Glutamatergic neuron (in vitro differentiated cells): Measurements from ENCODE around the gene UHRF2. TPM values are rescaled to one million over a fixed set of nuclear protein-coding genes. Genes with fewer than 3 reads are reported as not detected.

Experiments
- DNase-seq: peaks from one replicate; pipeline ENCODE4 v3.0.0; 2022
- H3K27ac Mint-ChIP-seq: one replicate; pipeline ENCODE4 v1.8.0; 2020; ENCODE audit warnings: mild to moderate bottlenecking, mixed read lengths, inconsistent platforms; ENCODE audit not compliant: unreplicated experiment
- H3K27me3 Mint-ChIP-seq: one replicate; pipeline ENCODE4 v1.8.0; 2020; ENCODE audit warnings: mild to moderate bottlenecking, moderate library complexity, mixed read lengths, inconsistent platforms; ENCODE audit not compliant: unreplicated experiment
- H3K36me3 Mint-ChIP-seq: one replicate; pipeline ENCODE4 v1.8.0; 2020; ENCODE audit warnings: mild to moderate bottlenecking, mixed read lengths, inconsistent platforms; ENCODE audit not compliant: unreplicated experiment
- H3K4me1 Mint-ChIP-seq: one replicate; pipeline ENCODE4 v1.8.0; 2020; ENCODE audit warnings: mild to moderate bottlenecking, low read depth, mixed read lengths, inconsistent platforms; ENCODE audit not compliant: unreplicated experiment
- H3K4me3 Mint-ChIP-seq: one replicate; pipeline ENCODE4 v1.8.0; 2020; ENCODE audit warnings: mild to moderate bottlenecking, mixed read lengths, inconsistent platforms; ENCODE audit not compliant: unreplicated experiment
- H3K9me3 Mint-ChIP-seq: one replicate; pipeline ENCODE4 v1.8.0; 2020; ENCODE audit warnings: mild to moderate bottlenecking, moderate library complexity, mixed read lengths, inconsistent platforms; ENCODE audit not compliant: unreplicated experiment
- total RNA-seq: library from RNA; stranded (reverse); fragmentation: NEBNext Ultra II Directional; extraction: Animal tissue kit (Norgen Biotek cat#: 25700); gene quantifications from one replicate; pipeline ENCODE4 v1.2.1, GENCODE V29; 2021; ENCODE audit not compliant: unreplicated experiment
- TF ChIP-seq, protein P1 (sequence below): fragments of 200-600 bp; sonication (generic); IDR thresholded peaks from one replicate; pipeline ENCODE4 v1.5.0; 2021; ENCODE audit not compliant: partially characterized antibody, unreplicated experiment

UHRF2 gene
- total RNA-seq, 1 donor from 2014 or later: 54.2 TPM

DNA sequence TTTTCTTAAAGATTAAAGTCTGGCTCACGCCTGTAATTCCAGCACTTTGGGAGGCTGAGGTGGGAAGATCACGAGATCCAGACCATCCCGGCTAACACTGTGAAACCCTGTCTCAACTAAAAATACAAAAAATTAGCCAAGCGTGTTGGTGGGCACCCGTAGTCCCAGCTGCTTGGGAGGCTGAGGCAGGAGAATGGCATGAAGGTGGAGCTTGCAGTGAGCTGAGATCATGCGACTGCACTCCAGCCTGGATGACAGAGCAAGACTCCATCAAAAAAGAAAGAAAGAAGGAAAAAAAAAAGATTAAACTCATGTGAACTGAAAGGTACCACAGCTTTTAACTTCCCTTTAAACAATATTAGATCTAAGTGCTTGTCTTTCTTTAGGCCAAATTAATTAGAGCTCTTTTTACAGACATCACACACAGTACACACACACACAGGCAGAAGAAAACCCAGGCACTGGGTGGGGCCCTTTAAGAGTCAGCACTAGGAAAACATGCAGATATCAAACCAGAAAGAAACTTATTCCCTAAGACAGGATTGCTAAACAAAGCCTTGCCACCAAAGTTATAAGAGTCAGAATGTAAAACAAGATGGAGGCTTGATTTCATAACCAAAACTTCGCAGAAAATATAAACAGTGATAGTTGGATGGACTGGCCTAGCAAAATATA is 29.3 kb upstream of the UHRF2 start:
- no peaks in the 10 kb centered on the region for H3K36me3 Mint-ChIP-seq
- H3K4me1 Mint-ChIP-seq: no peaks in the 10 kb centered on the region
- DNase-seq: no peak
- no peaks in the 10 kb centered on the region for H3K9me3 Mint-ChIP-seq
- H3K4me3 Mint-ChIP-seq: no peak overlapping the region
- TF ChIP-seq, protein P1, sequence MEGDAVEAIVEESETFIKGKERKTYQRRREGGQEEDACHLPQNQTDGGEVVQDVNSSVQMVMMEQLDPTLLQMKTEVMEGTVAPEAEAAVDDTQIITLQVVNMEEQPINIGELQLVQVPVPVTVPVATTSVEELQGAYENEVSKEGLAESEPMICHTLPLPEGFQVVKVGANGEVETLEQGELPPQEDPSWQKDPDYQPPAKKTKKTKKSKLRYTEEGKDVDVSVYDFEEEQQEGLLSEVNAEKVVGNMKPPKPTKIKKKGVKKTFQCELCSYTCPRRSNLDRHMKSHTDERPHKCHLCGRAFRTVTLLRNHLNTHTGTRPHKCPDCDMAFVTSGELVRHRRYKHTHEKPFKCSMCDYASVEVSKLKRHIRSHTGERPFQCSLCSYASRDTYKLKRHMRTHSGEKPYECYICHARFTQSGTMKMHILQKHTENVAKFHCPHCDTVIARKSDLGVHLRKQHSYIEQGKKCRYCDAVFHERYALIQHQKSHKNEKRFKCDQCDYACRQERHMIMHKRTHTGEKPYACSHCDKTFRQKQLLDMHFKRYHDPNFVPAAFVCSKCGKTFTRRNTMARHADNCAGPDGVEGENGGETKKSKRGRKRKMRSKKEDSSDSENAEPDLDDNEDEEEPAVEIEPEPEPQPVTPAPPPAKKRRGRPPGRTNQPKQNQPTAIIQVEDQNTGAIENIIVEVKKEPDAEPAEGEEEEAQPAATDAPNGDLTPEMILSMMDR: no peak
- no peak overlapping the region for H3K27ac Mint-ChIP-seq
- no peaks in the 10 kb centered on the region for H3K27me3 Mint-ChIP-seq

DNA sequence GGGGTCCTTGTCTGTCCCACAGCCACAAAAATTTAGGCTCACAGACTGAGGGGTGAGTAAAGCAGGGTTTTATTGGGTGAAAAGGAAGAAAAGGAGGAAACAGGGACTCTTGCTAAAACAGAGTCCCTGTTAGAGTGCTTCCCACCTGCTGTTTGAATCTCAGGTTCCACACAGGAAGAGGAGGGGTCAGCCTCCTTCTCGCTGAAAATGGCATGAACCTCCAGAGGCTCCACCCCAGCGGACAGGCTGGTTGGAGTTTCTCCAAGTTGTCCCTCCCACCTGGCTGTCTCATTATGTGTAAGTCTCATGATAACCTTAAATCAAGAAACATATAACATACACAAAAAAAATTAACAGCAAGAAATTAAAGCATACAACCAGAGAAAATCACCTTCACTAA is 28.3 kb upstream of the UHRF2 start:
- Mint-ChIP-seq H3K27ac (no peak overlapping the region), H3K27me3 (no peaks in the 10 kb centered on the region), H3K9me3 (no peaks in the 10 kb centered on the region), H3K4me1 (no peaks in the 10 kb centered on the region), H3K4me3 (no peak overlapping the region), H3K36me3 (no peaks in the 10 kb centered on the region)
- DNase-seq: no peak
- TF ChIP-seq, protein P1: no peak

DNA sequence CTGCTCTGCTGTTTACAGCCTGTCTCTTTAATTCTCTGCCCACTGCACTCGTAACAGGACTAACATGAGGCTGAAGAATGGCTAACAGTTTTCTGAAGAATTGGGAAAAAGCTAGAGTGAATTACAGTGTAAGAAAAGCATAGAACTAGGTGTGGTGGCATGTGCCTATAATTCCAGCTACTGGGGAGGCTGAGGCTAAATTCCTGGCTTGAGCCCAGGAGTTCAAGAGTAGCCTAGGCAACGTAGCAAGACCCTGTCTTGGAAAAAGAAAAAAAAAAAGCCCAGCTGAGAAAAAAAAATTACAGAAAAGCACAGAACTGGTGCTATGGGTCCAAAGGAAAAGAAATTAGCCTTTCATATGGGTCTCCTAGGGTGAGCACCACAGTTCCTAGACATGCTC is 13.9 kb upstream of the UHRF2 start:
- no peaks in the 10 kb centered on the region for H3K4me1 Mint-ChIP-seq
- H3K9me3 Mint-ChIP-seq: no peaks in the 10 kb centered on the region
- no peaks in the 10 kb centered on the region for H3K36me3 Mint-ChIP-seq
- no peak overlapping the region for H3K27ac Mint-ChIP-seq
- no peaks in the 10 kb centered on the region for H3K27me3 Mint-ChIP-seq
- DNase-seq: no peak
- TF ChIP-seq, protein P1: no peak
- no peak overlapping the region for H3K4me3 Mint-ChIP-seq

DNA sequence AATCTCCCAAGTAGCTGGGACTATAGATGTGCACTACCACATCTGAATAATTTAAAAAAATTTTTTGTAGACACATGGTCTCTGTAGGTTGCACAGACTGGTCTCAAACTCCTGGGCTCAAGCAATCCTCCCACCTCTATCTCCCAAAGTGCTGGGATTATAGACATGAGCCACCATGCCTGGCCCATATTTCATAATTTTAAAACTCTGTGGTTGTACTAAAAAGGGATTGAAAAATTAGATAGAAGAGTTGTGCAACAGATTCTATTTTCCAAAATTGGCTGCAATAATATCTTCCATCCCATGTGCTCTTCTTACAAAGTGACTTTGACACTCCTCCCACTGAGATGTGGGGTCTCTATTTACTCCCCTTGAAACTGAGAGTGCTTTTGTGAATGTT is 7.6 kb upstream of the UHRF2 start:
- no peak overlapping the region for H3K27ac Mint-ChIP-seq
- H3K36me3 Mint-ChIP-seq: no peaks in the 10 kb centered on the region
- H3K4me3 Mint-ChIP-seq: no peak overlapping the region
- H3K4me1 Mint-ChIP-seq: no peaks in the 10 kb centered on the region
- TF ChIP-seq, protein P1: no peak
- no peaks in the 10 kb centered on the region for H3K9me3 Mint-ChIP-seq
- no peaks in the 10 kb centered on the region for H3K27me3 Mint-ChIP-seq
- DNase-seq: no peak

DNA sequence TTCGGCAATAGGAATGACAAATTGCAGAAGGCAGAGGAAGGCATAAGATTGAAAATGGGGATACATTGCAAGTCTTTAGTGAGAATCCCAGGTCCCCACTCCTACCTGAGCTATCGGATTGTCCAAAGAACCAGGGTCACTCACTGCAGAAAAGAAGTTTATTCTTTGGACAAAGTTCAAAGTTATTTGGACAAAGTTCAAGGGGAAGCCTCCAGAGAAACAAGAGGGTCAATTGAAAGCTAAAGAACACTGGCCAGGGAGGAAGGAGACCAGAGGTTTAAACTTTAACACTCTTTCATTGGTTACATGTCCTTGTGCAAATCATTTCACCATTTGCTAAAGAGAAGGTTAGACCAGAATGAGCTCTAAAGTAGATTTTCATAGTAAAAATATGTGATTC is 5.2 kb upstream of the UHRF2 start:
- DNase-seq: no peak
- TF ChIP-seq, protein P1: no peak
- Mint-ChIP-seq H3K4me1 (peaks cover 2% of the 10 kb centered on the region), H3K4me3 (no peak overlapping the region), H3K36me3 (no peaks in the 10 kb centered on the region), H3K9me3 (peaks cover 3% of the 10 kb centered on the region), H3K27ac (no peak overlapping the region), H3K27me3 (peaks cover 1% of the 10 kb centered on the region)
